NT2/D1 (cell line): Measurements from ENCODE around the gene SH3PXD2A.
A peak's percentile ranks its signal among the peaks of the same experiment; 100 is the strongest.

Experiments used
- DNase-seq: peaks from one replicate; pipeline ENCODE4 v3.0.0-alpha.2; 2011; ENCODE audit warnings: low read depth, low spot score
- H3K27me3 ChIP-seq: 2 replicates; pipeline ENCODE4 v1.6.0; 2011; ENCODE audit warnings: mild to moderate bottlenecking; ENCODE audit not compliant: insufficient read length, insufficient read depth
- H3K36me3 ChIP-seq: 2 replicates; pipeline ENCODE4 v1.6.1; 2011; ENCODE audit warnings: mild to moderate bottlenecking, low read length, mixed read lengths; ENCODE audit not compliant: insufficient read depth, insufficient read length
- H3K4me1 ChIP-seq: 2 replicates; pipeline ENCODE4 v1.5.1; 2011; ENCODE audit not compliant: insufficient read depth, insufficient read length
- H3K4me3 ChIP-seq: 2 replicates; pipeline ENCODE4 v1.5.1; 2011; ENCODE audit warnings: low read depth; ENCODE audit not compliant: insufficient read length
- H3K9ac ChIP-seq: 2 replicates; pipeline ENCODE4 v1.6.0; 2011; ENCODE audit warnings: low read depth; ENCODE audit not compliant: insufficient read length
- H3K9me3 ChIP-seq: 2 replicates; pipeline ENCODE4 v1.5.1; 2011; ENCODE audit warnings: mild to moderate bottlenecking, low read length; ENCODE audit not compliant: insufficient read depth
- SUZ12 ChIP-seq: IDR thresholded peaks from 2 replicates; pipeline ENCODE4 v1.6.1; 2011; ENCODE audit not compliant: insufficient read length, insufficient read depth; ENCODE audit errors: extremely low read depth
- YY1 ChIP-seq: IDR thresholded peaks from 2 replicates; pipeline ENCODE4 v1.6.1; 2011; ENCODE audit not compliant: insufficient read length, insufficient read depth
- ZNF274 ChIP-seq: IDR thresholded peaks from 2 replicates; pipeline ENCODE4 v1.6.1; 2011; ENCODE audit warnings: mild to moderate bottlenecking, low read depth, low read length

Gene SH3PXD2A

GRCh38 chr10:103568505-103568904 lies 286.9 kb downstream of the SH3PXD2A start:
- H3K36me3 ChIP-seq, result no peaks in the 10 kb centered on the region
- TF ChIP-seq ZNF274, result no peak
- H3K4me3 ChIP-seq, result no peak overlapping the region
- no peaks in the 10 kb centered on the region for H3K27me3 ChIP-seq
- no peak for DNase-seq
- no peaks in the 10 kb centered on the region for H3K9me3 ChIP-seq
- no peak overlapping the region for H3K9ac ChIP-seq
- H3K4me1 ChIP-seq, result peaks cover 5% of the 10 kb centered on the region

GRCh38 chr10:103566536-103566935 lies 288.8 kb downstream of the SH3PXD2A start:
- TF ChIP-seq ZNF274 (no peak), YY1 (no peak), SUZ12 (no peak)
- Histone ChIP-seq H3K9me3 (no peaks in the 10 kb centered on the region), H3K27me3 (no peaks in the 10 kb centered on the region), H3K4me1 (peaks cover 4% of the 10 kb centered on the region), H3K4me3 (no peak overlapping the region), H3K36me3 (no peaks in the 10 kb centered on the region), H3K9ac (no peak overlapping the region)
- DNase-seq, result no peak

GRCh38 chr10:103564776-103565520 lies 290.4 kb downstream of the SH3PXD2A start:
- Histone ChIP-seq H3K4me1 (peaks cover 5% of the 10 kb centered on the region), H3K27me3 (no peaks in the 10 kb centered on the region), H3K9ac (peak overlapping the region; percentile 4), H3K4me3 (no peak overlapping the region), H3K36me3 (no peaks in the 10 kb centered on the region), H3K9me3 (peaks cover 4% of the 10 kb centered on the region; the same call in 1 of the 2 replicates)
- TF ChIP-seq SUZ12, result no peak
- TF ChIP-seq ZNF274, result no peak
- TF ChIP-seq YY1, result no peak
- peak; percentile 32 for DNase-seq

GRCh38 chr10:103564116-103564501 lies 291.3 kb downstream of the SH3PXD2A start:
- Histone ChIP-seq H3K9me3 (peaks cover 4% of the 10 kb centered on the region; the same call in 1 of the 2 replicates), H3K9ac (no peak overlapping the region), H3K36me3 (no peaks in the 10 kb centered on the region), H3K27me3 (no peaks in the 10 kb centered on the region), H3K4me1 (peaks cover 5% of the 10 kb centered on the region), H3K4me3 (no peak overlapping the region)
- TF ChIP-seq SUZ12 (no peak), ZNF274 (no peak), YY1 (no peak)
- DNase-seq, result no peak

GRCh38 chr10:103563231-103564115 lies 291.9 kb downstream of the SH3PXD2A start:
- Histone ChIP-seq H3K4me1 (peaks cover 5% of the 10 kb centered on the region), H3K36me3 (no peaks in the 10 kb centered on the region), H3K27me3 (no peaks in the 10 kb centered on the region), H3K9me3 (peaks cover 4% of the 10 kb centered on the region; the same call in 1 of the 2 replicates), H3K4me3 (no peak overlapping the region), H3K9ac (no peak overlapping the region)
- DNase-seq, result no peak
- TF ChIP-seq SUZ12 (no peak), YY1 (no peak)

- DNase-seq, result no peak
- Histone ChIP-seq H3K4me3 (no peak overlapping the region), H3K36me3 (no peaks in the 10 kb centered on the region), H3K9me3 (peaks cover 4% of the 10 kb centered on the region; the same call in 1 of the 2 replicates), H3K4me1 (peaks cover 5% of the 10 kb centered on the region), H3K9ac (no peak overlapping the region), H3K27me3 (no peaks in the 10 kb centered on the region)
- no peak for TF ChIP-seq YY1
- no peak for TF ChIP-seq ZNF274
These were observed 293.0 kb downstream of the SH3PXD2A start for GRCh38 chr10:103562383-103562782.

- H3K27me3 ChIP-seq, result no peaks in the 10 kb centered on the region
- peaks cover 5% of the 10 kb centered on the region for H3K4me1 ChIP-seq
- TF ChIP-seq YY1 (no peak), SUZ12 (no peak), ZNF274 (no peak)
- H3K4me3 ChIP-seq, result no peak overlapping the region
- H3K9ac ChIP-seq, result no peak overlapping the region
- DNase-seq, result no peak
- H3K36me3 ChIP-seq, result no peaks in the 10 kb centered on the region
- H3K9me3 ChIP-seq, result peaks cover 4% of the 10 kb centered on the region; the same call in 1 of the 2 replicates
These were observed 294.5 kb downstream of the SH3PXD2A start for GRCh38 chr10:103560886-103561285.
